ENCODE data around the gene DEPP1.

DNA sequence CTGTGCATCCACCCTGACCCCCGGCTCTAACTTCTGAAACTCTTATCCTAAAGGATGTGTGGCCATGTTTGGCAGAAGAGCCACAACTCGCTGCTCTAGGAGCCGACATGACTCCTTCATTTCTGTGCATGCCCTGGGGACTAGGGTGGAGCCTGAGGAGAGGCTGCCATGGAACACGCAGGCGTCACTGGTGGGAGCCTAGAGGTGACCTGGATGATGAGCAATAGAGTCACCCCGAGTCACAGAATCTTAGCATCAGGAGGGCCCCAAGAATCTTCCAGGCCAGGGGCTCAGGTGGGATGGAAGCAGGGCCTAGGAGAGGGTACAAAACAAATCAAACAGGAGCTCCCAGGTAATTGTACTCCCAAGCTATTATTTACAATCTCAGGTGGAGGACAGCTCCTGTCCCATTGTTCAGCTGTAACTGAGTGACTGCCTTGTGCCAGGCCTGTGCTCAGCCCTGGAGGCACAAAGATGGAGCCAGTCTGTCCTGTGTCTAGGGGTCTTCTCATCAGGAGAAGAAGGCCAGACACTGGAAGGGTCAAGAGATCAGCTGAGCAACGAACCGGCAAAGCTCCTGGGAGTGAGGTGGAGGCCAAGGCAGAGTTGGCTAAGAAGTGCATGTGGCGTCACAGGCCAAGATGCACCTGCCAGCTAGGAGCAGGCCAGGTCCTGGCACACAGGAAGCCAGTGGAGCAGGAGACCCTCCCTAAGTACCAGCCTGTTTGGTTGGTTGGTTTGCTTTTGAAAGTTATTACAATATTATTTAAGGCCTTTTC, 16.3 kb upstream of the DEPP1 start:
- TF ChIP-seq, protein P1, sequence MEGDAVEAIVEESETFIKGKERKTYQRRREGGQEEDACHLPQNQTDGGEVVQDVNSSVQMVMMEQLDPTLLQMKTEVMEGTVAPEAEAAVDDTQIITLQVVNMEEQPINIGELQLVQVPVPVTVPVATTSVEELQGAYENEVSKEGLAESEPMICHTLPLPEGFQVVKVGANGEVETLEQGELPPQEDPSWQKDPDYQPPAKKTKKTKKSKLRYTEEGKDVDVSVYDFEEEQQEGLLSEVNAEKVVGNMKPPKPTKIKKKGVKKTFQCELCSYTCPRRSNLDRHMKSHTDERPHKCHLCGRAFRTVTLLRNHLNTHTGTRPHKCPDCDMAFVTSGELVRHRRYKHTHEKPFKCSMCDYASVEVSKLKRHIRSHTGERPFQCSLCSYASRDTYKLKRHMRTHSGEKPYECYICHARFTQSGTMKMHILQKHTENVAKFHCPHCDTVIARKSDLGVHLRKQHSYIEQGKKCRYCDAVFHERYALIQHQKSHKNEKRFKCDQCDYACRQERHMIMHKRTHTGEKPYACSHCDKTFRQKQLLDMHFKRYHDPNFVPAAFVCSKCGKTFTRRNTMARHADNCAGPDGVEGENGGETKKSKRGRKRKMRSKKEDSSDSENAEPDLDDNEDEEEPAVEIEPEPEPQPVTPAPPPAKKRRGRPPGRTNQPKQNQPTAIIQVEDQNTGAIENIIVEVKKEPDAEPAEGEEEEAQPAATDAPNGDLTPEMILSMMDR (IDR thresholded peaks at IDR 0.05): no peak
- no peak for TF ChIP-seq POLR2AphosphoS5 (IDR thresholded peaks at IDR 0.05)
- no peak for TF ChIP-seq POLR2A (IDR thresholded peaks at IDR 0.05)
- no peak for TF ChIP-seq EP300 (IDR thresholded peaks at IDR 0.05)
